ENCODE data around the gene QKI. TPM values are rescaled to one million over a fixed set of nuclear protein-coding genes. Genes with fewer than 3 reads are reported as not detected.

The QKI gene
- total RNA-seq, 1 experiment from 2014 or later = 50.8 TPM

DNA sequence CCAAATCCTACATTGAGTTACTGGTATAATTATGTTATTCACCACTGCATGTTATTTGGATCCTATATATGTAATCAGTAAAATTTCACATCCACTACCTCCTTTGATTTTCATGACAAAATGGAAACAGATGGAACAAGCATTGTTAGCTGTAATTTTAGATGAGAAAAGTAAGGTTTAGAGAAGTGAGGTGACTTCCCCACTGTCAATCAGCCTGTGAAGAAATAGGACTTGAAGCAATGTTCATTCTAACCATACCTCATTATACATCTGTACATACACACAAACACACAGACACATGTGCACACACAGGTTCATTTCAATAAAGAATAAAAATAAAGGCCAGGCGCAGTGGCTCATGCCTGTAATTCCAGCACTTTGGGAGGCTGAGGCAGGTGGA is 23.7 kb upstream of the QKI start:
- Histone ChIP-seq H3K4me1 (replicated peaks; ENCODE audit: insufficient read depth) (peaks cover 42% of the 10 kb centered on the region), H3K79me2 (ENCODE audit: low read depth) (no peaks in the 10 kb centered on the region), H3K27me3 (ENCODE audit: insufficient read depth, low read depth) (no peaks in the 10 kb centered on the region), H4K20me1 (ENCODE audit: insufficient read depth) (no peaks in the 10 kb centered on the region), H3K4me3 (no peak overlapping the region), H3K4me2 (peak overlapping the region; percentile 97; the same call in 1 of the 2 replicates), H3K9me3 (ENCODE audit: insufficient read depth, low read depth) (no peaks in the 10 kb centered on the region), H3K9me2 (ENCODE audit: insufficient read depth) (no peaks in the 10 kb centered on the region), H3K36me3 (ENCODE audit: low read depth) (no peaks in the 10 kb centered on the region), H3F3A (ENCODE audit: insufficient read depth, low read depth) (peaks cover 20% of the 10 kb centered on the region), H2AFZ (no peak overlapping the region), H3K27ac (peak overlapping the region; percentile 98)
- intact Hi-C loops (cut with micrococcal nuclease; ENCODE audit: unreplicated experiment) = loop anchor here (5.0 kb wide), 1 partner anchor 78 kb away; no protein-coding TSS in a partner anchor
- ChIA-PET CTCF (no interaction called here), POLR2A (ENCODE audit: unreplicated experiment) (no interaction called here)
- DNase-seq = no peak
- TF ChIP-seq EZH2 (IDR thresholded peaks at IDR 0.05; ENCODE audit: low read depth) = no peak
- TF ChIP-seq CTCF (conservative IDR thresholded peaks at IDR 0.05) = no peak
- no TSS peak for BruUV-seq (replicated peaks)

DNA sequence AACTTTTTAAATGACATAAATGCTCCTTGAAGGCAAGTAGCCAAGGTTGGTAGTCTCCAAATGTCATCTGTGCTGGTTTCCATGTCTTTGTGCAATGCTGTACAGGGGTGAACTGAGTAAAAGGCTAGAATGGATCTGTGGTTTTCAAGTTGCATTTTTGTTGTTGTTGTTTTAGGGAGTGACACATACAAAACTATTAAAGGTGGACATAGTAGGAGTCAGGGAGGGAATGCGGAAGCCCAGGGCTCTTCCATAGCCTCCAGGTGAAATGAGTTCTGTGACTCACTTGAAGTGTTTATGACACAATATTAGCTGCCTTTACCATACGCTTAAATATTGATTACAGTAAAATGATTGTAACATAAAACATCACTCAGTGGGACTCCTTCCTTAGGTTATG is 22.5 kb upstream of the QKI start:
- Histone ChIP-seq H3F3A (ENCODE audit: insufficient read depth, low read depth) (peaks cover 20% of the 10 kb centered on the region), H3K9me3 (ENCODE audit: insufficient read depth, low read depth) (no peaks in the 10 kb centered on the region), H3K79me2 (ENCODE audit: low read depth) (no peaks in the 10 kb centered on the region), H3K27me3 (ENCODE audit: insufficient read depth, low read depth) (no peaks in the 10 kb centered on the region), H3K4me2 (peak overlapping the region; percentile 97), H3K9me2 (ENCODE audit: insufficient read depth) (no peaks in the 10 kb centered on the region), H3K36me3 (ENCODE audit: low read depth) (no peaks in the 10 kb centered on the region), H3K4me3 (peak overlapping the region; percentile 55; the same call in 1 of the 2 replicates), H3K4me1 (replicated peaks; ENCODE audit: insufficient read depth) (peaks cover 42% of the 10 kb centered on the region), H2AFZ (no peak overlapping the region), H4K20me1 (ENCODE audit: insufficient read depth) (no peaks in the 10 kb centered on the region), H3K27ac (peak overlapping the region; percentile 98)
- DNase-seq = peak; percentile 53 to 98
- no TSS peak for BruUV-seq (replicated peaks)
- POLR2A ChIA-PET (ENCODE audit: unreplicated experiment) = interaction anchor here (0.6 kb wide), 1 partner anchor 110 kb away, joined by 4 read pairs; no protein-coding TSS in a partner anchor
- intact Hi-C loops (cut with micrococcal nuclease; ENCODE audit: unreplicated experiment) = loop anchor here (1.0 to 5.0 kb wide), 4 partner anchors 21 to 211 kb away; no protein-coding TSS in a partner anchor
- no peak for TF ChIP-seq EZH2 (IDR thresholded peaks at IDR 0.05; ENCODE audit: low read depth)
- TF ChIP-seq CTCF (conservative IDR thresholded peaks at IDR 0.05) = no peak
- CTCF ChIA-PET = interaction anchor here (0.9 kb wide), 1 partner anchor 25 kb away, joined by 5 read pairs; no protein-coding TSS in a partner anchor

DNA sequence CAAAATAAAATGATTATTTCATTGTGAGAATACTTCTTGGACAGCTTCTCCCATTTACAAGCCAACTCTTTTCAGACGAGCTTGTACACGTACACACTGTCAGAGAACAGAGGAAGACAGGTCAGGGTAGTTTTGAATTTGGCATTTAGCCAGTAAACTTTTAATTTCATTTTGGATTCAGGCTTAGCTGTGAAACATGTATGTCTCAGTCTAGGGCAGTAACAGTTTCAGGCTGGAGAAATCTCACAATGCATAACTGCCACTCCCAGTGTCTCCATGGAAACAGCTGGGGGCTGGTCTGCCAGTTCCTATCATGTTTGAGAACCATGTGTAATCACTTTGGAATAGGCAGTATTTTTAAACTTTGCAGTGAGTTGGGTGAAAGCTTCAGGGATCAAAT is 22.0 kb upstream of the QKI start:
- BruUV-seq (replicated peaks) = no TSS peak
- H3F3A ChIP-seq (ENCODE audit: insufficient read depth, low read depth) = peaks cover 20% of the 10 kb centered on the region
- CTCF ChIA-PET = no interaction called here
- H3K4me3 ChIP-seq = peak overlapping the region; percentile 55
- H2AFZ ChIP-seq = no peak overlapping the region
- H3K9me3 ChIP-seq (ENCODE audit: insufficient read depth, low read depth) = no peaks in the 10 kb centered on the region
- H3K27ac ChIP-seq = peak overlapping the region; percentile 98
- H3K27me3 ChIP-seq (ENCODE audit: insufficient read depth, low read depth) = no peaks in the 10 kb centered on the region
- H4K20me1 ChIP-seq (ENCODE audit: insufficient read depth) = no peaks in the 10 kb centered on the region
- H3K9me2 ChIP-seq (ENCODE audit: insufficient read depth) = no peaks in the 10 kb centered on the region
- DNase-seq = peak; percentile 51 to 81
- no peaks in the 10 kb centered on the region for H3K79me2 ChIP-seq (ENCODE audit: low read depth)
- no peaks in the 10 kb centered on the region for H3K36me3 ChIP-seq (ENCODE audit: low read depth)
- POLR2A ChIA-PET (ENCODE audit: unreplicated experiment) = interaction anchor here (0.6 kb wide), 1 partner anchor 53 kb away, joined by 3 read pairs; no protein-coding TSS in a partner anchor
- intact Hi-C loops (cut with micrococcal nuclease; ENCODE audit: unreplicated experiment) = loop anchor here (1.0 to 5.0 kb wide), 4 partner anchors 21 to 212 kb away; no protein-coding TSS in a partner anchor
- H3K4me1 ChIP-seq (replicated peaks; ENCODE audit: insufficient read depth) = peaks cover 42% of the 10 kb centered on the region
- TF ChIP-seq CTCF (conservative IDR thresholded peaks at IDR 0.05) = no peak
- TF ChIP-seq EZH2 (IDR thresholded peaks at IDR 0.05; ENCODE audit: low read depth) = no peak
- peak overlapping the region; percentile 97 for H3K4me2 ChIP-seq

All from PC-9 (cell line).